HG02678 (cell line): ENCODE measurements around the gene AMFR.

ENCODE experiments used
- ATAC-seq: cut with Tn5 transposase; IDR thresholded peaks from one replicate; pipeline ENCODE4 v1.9.1; 2021; ENCODE audit warnings: mild to moderate bottlenecking, moderate library complexity; ENCODE audit not compliant: unreplicated experiment

The AMFR gene

GRCh38 chr16:56364865-56365264 is 60.5 kb downstream of the AMFR start:
- no peak for ATAC-seq

DNA sequence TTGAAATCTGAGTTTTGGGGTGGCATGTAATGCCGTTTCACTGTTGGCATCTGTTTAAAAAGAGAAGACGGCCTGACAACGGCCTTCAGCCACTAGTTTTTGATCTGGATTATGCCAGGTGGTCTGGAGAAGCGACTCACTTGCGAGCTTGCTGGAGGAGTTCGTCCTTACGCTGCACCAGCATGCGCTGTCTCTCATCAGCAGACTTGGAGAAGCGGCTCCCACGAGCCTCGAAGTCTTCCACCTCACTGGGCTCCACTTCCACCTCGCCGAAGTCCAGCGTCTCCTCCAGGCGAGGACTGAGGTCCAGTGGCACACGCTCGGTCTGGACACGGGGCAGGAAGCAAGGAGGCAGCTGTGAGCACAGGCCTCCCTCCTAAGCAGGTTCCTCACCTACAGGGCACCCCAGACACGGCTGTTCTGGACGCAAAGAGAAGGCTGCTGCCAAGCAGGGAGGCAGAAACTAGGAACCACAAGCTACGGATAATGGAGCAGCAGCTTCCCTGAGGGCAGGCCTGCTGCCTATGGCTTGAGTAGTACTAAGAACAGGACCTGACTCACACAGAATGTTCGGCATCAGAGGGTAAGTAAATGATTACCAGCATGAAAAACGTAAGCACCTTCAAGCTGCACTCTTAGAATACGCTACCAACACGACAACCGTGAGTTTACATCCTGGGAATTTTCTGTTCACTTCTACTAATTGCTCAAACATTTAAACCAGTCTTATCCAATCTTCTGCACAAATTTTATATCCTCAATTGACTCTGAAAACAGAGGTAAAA is 61.4 kb downstream of the AMFR start:
- no peak for ATAC-seq

DNA sequence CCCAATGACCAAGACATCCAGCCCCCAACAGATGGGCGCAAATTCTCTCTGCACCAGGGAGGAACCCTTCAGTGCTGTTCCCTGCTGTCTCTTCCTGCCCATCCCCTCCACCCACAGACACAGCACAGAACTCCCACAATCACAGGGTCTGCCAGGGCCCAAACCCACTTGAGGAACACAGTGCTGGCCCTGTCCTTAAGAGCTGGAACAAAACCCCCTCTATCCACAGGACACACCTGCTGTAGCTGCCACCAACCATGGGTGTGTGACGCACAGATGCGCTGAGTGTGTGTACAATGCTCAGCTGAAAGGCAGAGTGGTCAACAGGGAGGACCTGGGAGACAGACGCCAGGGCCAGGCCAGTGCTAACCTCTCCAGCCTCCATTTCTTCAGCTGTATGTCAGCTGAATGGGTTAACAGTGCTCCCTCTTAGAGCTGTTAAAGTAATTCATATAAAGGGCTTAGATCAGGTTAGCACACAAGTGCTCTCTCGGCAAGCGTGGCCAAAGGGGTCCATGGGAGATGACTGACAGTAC is 62.1 kb downstream of the AMFR start:
- no peak for ATAC-seq

- no peak for ATAC-seq
These were observed 62.6 kb downstream of the AMFR start for GRCh38 chr16:56362706-56363105.

- no peak for ATAC-seq
These were observed 63.2 kb downstream of the AMFR start for GRCh38 chr16:56362057-56362655.

- ATAC-seq = no peak
These were observed 65.0 kb downstream of the AMFR start for GRCh38 chr16:56360117-56361008.

DNA sequence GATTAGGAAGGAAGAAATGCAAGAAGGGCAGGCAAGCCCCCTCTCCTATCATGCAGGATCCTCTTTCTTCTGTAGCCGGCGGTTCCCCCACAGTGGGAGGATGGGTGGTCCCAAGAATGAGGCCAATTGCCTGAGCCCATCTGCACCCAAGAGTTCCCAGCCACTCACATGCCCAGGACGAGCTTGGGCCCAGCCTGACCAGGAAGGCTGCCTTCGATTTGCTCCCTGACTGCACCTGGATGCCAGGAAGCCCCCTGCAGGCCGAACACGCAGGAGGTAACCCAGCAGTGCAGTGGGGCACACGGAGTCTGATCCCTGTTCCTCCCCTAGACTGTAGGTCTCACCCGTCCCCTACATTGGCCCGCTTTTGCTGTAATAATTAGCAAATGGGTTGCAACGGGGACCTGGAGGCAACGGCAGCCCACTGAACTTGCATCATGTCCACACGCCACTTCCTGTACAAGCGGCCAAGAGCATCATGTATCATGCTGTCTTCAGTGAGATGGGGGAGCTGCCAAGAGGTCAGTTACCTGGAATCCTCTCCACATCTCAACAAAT is 67.5 kb downstream of the AMFR start:
- no peak for ATAC-seq

DNA sequence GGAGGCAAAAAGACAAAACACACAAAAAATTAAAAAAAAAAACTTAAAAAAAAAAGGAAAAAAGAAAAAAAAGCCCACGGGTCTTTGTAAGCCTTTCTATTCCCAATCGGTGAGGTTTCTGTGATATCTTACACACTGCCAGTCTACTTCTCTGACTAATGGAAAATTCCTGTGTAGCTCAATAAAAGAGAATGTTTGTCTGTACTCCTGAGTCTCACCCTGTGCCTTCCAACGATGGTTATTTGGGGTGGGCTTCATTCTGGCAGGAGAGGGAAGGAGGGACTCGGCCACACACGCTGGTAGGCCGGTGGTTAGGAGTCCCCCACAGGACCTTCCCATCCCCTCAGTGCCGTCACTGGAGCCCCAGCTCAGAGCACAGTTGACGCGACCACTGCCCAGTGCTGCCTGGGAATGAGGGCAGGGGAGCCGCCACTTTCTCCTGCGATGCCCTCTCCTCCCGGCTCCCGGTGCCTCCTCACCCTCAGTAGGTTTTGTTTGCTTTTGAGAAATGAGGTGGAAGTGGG is 68.0 kb downstream of the AMFR start:
- peak; percentile 9 for ATAC-seq

DNA sequence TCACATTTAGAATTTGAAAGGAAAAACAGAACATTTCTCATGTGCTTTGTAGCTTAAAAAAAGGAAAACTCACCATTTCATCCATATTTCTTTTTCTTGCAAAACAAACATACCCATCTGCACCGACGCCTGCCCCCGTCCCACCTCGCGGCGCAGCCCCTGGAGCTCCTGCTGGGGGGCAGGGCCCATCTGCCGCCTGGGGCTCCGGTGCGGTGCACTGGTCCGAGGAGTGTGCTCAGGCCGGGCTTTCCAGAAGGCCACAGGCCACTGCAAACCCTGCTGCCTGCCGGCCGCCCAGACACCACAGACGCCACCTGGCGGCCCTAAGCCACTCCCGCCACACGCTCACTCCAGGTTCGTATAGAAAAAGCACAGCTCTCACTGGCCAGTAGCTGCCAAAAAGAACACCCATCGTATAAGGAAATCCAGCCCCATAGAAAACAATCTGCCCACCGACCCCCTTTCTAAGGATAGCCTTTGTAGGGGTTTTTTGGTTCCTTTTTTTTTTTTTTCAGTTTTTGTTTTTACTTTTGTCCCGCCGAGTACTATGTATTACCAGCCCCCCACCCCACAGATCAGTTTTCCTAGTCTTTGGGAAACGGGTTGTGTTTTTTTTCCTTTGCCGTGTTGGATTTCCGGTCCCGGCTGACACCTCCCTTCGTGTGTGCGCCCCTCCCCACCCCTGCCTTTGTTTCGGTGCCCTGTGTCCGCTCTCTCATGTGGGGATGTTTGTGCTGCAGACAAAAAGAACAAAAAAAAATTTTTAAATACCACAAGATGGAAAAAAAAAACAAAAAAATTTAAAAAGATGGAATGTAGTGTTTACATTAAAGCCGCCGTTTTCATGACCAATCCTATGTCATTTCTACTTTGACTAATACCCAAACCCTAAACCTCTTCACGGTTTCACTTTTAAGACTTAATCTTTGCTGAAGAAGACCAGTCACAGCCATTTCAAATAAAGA is 68.8 kb downstream of the AMFR start:
- ATAC-seq = peak; percentile 89

GRCh38 chr16:56355786-56356275 is 69.5 kb downstream of the AMFR start:
- no peak for ATAC-seq

- ATAC-seq = no peak
These were observed 70.1 kb downstream of the AMFR start for GRCh38 chr16:56355221-56355620.

GRCh38 chr16:56354746-56355145 is 70.6 kb downstream of the AMFR start:
- no peak for ATAC-seq

- no peak for ATAC-seq
These were observed 71.3 kb downstream of the AMFR start for GRCh38 chr16:56354016-56354415.

DNA sequence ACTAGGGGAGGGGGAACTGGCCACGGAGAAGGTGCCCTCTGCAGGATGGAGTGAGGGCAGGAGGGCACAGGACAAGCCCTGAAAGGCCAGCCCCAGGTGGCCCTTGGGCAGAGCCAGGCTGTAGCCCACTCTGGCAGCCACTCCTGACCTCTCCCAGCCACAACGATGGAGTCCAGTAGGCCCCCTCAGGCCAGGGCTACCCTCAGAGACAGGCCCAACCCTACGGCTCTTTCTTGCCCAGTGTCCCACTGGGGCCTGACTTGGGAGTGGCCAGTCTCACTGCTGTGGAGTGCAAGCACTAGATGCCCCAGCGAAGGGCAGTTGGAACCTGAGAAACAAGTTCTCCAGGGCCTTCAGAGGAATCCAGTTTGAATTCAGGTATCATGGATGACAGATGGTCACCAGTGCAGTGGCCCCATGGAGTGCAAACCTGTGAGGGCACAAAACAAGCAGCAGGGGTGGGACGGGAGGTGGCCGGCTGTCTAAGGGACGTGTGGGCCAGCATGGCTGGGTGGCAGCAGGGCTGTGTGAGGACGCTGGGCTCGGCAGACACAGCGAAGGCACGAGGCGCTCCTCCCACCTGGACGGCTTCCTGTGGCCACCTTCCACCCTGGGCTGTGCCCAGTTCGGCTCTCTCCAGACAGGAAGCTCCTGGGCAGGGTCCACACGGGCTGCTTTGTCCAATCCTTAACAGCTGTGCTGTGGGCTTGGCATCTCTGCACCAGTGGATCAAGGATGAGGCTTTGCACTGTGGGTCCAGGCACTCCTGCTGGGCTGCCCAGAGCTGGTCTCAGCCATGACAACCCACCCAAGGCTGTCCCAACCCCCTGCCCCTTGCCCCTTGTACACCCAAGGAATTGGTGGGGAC is 72.1 kb downstream of the AMFR start:
- ATAC-seq = no peak

DNA sequence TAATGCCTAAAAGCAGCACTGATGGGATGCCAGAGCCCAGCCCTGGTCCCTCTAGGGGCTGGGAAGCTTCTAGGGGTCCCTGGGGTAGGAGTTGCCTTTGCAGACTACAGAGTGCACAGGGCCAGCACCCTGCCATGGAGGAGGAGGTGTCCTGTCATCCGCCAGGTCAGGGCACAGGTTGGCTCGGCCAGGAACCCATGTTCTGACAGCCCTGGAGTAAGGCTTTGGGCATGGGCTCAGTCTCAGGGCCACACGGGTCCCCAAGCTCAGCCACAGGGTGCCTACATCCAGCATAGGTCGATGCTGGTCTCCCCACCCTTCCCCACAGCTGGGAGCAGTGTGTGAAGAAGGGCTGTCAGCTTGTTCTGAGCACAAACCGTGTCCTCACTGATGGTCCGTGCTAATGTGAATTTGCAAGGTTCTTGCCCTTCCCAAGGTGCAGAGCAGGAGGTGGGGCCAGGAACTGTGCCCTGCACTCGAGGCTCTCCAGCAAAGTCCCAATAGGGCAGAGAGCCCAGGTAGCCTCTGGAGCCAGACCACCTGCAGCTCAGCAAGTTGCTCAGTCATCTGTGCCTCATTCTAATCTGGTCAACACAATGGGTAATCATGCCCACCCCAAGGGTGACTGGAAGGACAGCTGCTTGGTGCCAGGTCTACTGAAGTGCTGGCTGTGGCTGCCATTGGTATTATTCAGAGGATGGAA is 72.8 kb downstream of the AMFR start:
- no peak for ATAC-seq

DNA sequence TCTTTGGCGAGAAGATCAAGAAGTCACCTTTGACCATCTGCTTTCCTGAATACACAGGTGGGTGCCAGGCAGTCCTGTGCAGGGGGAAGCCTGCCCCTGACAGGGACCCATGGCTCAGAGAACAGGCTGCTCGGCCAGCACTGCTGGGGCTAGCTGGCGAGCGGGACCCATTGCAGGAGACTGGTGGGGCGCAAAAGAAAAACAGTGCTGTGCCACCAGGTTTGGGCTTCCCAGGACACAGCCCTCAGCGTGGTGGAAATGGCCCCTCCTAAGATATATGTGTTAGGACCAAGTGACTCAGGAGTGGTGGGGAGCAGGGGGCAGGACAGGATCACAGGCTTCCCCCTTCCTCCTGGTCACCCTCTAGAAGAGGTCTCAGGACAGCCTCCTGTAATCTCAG is 73.9 kb downstream of the AMFR start:
- ATAC-seq = no peak

DNA sequence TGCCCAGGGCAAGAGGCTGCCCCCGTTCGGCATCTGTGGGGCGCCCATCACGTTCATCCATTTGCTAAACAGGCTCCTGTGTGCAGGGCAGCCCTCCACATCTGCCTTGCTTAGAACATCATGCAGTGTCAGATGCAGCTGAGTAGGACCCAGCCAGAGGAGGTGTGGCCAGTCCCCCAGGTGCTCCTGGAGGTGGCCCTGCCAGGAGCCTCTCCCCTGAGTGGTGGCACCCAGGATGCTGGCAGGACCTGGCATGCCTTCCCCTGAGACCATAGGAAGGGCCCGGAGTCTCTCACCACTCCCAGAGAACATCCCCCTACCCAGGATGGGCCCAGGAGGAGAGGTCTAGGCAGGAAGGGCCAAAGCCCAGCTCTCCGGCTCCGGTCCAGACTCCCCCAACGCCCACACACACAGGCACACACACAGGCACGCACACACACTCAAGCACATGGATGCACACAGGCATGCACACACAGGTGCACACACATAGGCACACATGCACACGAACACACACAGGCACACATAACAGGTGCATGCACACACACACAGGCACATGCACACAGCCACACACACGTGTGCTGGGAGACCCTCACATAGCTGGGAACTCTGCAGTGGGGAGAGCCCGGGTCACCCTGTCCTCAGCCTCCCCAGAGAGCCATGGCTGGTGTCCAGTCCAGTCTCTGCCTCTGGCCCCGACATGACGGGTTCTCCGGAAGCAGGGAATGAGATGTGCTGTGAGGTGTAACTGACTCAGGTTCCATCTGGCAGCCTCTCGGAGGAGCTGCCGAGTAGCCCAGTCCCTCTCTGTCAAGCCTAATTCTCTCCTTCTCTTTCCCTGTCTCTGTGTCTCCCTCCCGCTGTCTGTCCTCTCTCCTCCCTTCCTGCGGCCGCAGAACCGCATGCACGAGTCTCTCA is 74.6 kb downstream of the AMFR start:
- no peak for ATAC-seq
